Ishikawa (cell line): ENCODE results near the gene SREBF1.

Experiments
- CEBPB ChIP-seq: IDR thresholded peaks from 2 replicates; pipeline ENCODE4 v1.6.1; 2012
- EGR1 ChIP-seq: IDR thresholded peaks from 2 replicates; pipeline ENCODE4 v1.6.1; 2012
- EP300 ChIP-seq: IDR thresholded peaks from 2 replicates; pipeline ENCODE4 v1.6.1; 2012; ENCODE audit warnings: borderline replicate concordance
- FOXM1 ChIP-seq: IDR thresholded peaks from 2 replicates; pipeline ENCODE4 v1.6.1; 2012; ENCODE audit warnings: low read depth, borderline replicate concordance
- NFIC ChIP-seq: IDR thresholded peaks from 2 replicates; pipeline ENCODE4 v1.6.1; 2012
- RAD21 ChIP-seq: IDR thresholded peaks from 2 replicates; pipeline ENCODE4 v1.6.1; 2012; ENCODE audit warnings: low read depth
- TCF12 ChIP-seq: IDR thresholded peaks from 2 replicates; pipeline ENCODE4 v1.6.1; 2012; ENCODE audit warnings: low read depth
- TEAD4 ChIP-seq: IDR thresholded peaks from 2 replicates; pipeline ENCODE4 v1.6.1; 2012
- YY1 ChIP-seq: IDR thresholded peaks from 2 replicates; pipeline ENCODE4 v1.6.1; 2012; ENCODE audit warnings: low read depth
- TF ChIP-seq, protein P1 (sequence below): IDR thresholded peaks from 2 replicates; pipeline ENCODE4 v1.6.1; 2012; ENCODE audit warnings: low read depth, mild to moderate bottlenecking
- TF ChIP-seq, protein P2 (sequence below): IDR thresholded peaks from 2 replicates; pipeline ENCODE4 v1.6.1; 2012

DNA sequence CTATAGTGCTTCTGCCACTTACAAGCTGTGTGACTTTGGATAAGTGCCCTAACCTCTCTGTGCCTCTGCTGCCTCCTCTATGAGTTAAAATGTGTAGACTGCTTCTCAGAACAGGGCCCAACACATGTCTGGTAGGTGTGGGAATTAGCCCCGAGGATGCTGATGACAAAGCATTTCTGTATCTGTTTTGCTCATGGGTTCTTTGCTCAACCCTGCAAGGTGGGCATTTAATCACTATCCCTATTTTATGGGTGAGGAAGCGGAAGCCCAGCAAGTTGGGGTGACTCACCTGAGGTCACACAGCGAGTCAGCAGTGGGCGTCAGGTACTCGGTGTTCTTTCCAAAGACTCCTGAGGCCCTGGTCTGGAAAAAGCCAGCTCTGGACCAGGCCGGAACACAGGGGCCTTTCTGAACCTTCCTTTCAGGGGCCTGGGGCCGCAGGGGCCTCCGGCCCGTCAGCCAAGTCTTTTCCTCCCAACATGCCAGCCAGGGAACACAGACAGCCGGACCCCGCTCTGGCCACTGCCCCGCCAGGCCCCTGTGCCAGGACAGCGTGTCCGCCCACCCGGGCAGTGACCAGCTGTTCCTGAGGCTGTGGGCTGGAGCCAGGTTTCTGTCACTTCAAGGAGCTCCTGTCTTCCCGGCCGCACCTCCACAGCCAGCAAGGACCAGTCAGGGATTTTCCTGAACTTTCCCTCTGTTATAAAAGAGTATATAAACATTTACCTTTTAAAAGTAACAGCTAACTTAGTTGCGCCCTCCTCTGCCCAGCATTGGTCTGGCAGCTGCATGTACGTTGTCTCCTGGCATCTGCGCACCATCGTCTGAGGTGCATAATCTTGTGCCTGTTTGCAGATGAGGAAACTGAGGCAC lies 62.5 kb downstream of the SREBF1 start:
- TF ChIP-seq YY1 (no peak), EGR1 (no peak), RAD21 (peak; percentile 30; the same call in 1 of the 2 replicates), TCF12 (no peak), EP300 (no peak), TEAD4 (no peak), CEBPB (no peak), NFIC (no peak), FOXM1 (no peak)
- TF ChIP-seq, protein P1, sequence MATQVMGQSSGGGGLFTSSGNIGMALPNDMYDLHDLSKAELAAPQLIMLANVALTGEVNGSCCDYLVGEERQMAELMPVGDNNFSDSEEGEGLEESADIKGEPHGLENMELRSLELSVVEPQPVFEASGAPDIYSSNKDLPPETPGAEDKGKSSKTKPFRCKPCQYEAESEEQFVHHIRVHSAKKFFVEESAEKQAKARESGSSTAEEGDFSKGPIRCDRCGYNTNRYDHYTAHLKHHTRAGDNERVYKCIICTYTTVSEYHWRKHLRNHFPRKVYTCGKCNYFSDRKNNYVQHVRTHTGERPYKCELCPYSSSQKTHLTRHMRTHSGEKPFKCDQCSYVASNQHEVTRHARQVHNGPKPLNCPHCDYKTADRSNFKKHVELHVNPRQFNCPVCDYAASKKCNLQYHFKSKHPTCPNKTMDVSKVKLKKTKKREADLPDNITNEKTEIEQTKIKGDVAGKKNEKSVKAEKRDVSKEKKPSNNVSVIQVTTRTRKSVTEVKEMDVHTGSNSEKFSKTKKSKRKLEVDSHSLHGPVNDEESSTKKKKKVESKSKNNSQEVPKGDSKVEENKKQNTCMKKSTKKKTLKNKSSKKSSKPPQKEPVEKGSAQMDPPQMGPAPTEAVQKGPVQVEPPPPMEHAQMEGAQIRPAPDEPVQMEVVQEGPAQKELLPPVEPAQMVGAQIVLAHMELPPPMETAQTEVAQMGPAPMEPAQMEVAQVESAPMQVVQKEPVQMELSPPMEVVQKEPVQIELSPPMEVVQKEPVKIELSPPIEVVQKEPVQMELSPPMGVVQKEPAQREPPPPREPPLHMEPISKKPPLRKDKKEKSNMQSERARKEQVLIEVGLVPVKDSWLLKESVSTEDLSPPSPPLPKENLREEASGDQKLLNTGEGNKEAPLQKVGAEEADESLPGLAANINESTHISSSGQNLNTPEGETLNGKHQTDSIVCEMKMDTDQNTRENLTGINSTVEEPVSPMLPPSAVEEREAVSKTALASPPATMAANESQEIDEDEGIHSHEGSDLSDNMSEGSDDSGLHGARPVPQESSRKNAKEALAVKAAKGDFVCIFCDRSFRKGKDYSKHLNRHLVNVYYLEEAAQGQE: no peak
- TF ChIP-seq, protein P2, sequence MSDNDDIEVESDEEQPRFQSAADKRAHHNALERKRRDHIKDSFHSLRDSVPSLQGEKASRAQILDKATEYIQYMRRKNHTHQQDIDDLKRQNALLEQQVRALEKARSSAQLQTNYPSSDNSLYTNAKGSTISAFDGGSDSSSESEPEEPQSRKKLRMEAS: no peak
